OCI-LY7 (cell line): Measurements from ENCODE around the gene ISCA1. TPM values are rescaled to one million over a fixed set of nuclear protein-coding genes. Genes with fewer than 3 reads are reported as not detected.
A peak's percentile ranks its signal among the peaks of the same experiment; 100 is the strongest.
"Not testable (repeated sequence)": the region's sequence is repeated elsewhere in the genome, so short reads cannot be mapped to it uniquely, and the experiment has no call there.

Experiments
- BruUV-seq: library from RNA; stranded (reverse); fragments of 400-500 nt; replicated peaks from 2 replicates; lab custom pipeline; 2021; lab: Mats Ljungman, UMichigan
- CTCF ChIA-PET: fragments of 300-600 bp; sonication (Branson Sonifier 250); formaldehyde crosslinking; loops from one replicate; lab custom pipeline; 2022; ENCODE audit warnings: antibody characterized with exemption; ENCODE audit not compliant: unreplicated experiment; lab: Charles Lee
- POLR2A ChIA-PET: fragments of 300-600 bp; sonication (Branson Sonifier 250); formaldehyde crosslinking; loops from one replicate; lab custom pipeline; 2022; ENCODE audit warnings: antibody characterized with exemption; lab: Charles Lee
- DNase-seq: peaks from one replicate; pipeline ENCODE4 v3.0.0-alpha.2; 2015; ENCODE audit warnings: low spot score
- H2AFZ ChIP-seq: fragments of 200-600 bp; sonication (generic), shearing (Covaris generic); 2 replicates; pipeline ENCODE4 v1.6.1; 2014; ENCODE audit warnings: mild to moderate bottlenecking, antibody characterized with exemption, low read length, moderate library complexity
- H3K27ac ChIP-seq: fragments of 200-600 bp; sonication (generic); 2 replicates; pipeline ENCODE4 v1.5.1; 2014; ENCODE audit warnings: mixed run types, low read depth, mild to moderate bottlenecking, moderate library complexity, low read length, inconsistent platforms; ENCODE audit not compliant: poor library complexity, severe bottlenecking
- H3K36me3 ChIP-seq: fragments of 200-600 bp; sonication (generic); 2 replicates; pipeline ENCODE4 v1.6.1; 2014; ENCODE audit warnings: mild to moderate bottlenecking, antibody characterized with exemption, low read length, moderate library complexity, mixed read lengths; ENCODE audit not compliant: insufficient read depth
- H3K4me1 ChIP-seq: fragments of 200-600 bp; sonication (generic); 2 replicates; pipeline ENCODE4 v1.5.1; 2014; ENCODE audit warnings: mild to moderate bottlenecking, low read length; ENCODE audit not compliant: insufficient read depth, poor library complexity, severe bottlenecking
- H3K4me2 ChIP-seq: fragments of 200-600 bp; sonication (generic); 2 replicates; pipeline ENCODE4 v1.6.1; 2014; ENCODE audit warnings: mild to moderate bottlenecking, low read length
- H3K4me3 ChIP-seq: fragments of 200-600 bp; sonication (generic); 2 replicates; pipeline ENCODE4 v1.5.1; 2014; ENCODE audit warnings: mild to moderate bottlenecking, low read depth, low read length; ENCODE audit not compliant: poor library complexity, severe bottlenecking
- H3K79me2 ChIP-seq: fragments of 200-600 bp; sonication (generic); 2 replicates; pipeline ENCODE4 v1.6.1; 2016; ENCODE audit warnings: low read depth, mild to moderate bottlenecking, low read length, moderate library complexity, mixed read lengths; ENCODE audit not compliant: insufficient read depth
- H3K9me2 ChIP-seq: fragments of 200-600 bp; sonication (generic); 2 replicates; pipeline ENCODE4 v1.6.1; 2016; ENCODE audit warnings: mild to moderate bottlenecking, low read length, mixed read lengths; ENCODE audit not compliant: insufficient read depth
- H3K9me3 ChIP-seq: fragments of 200-600 bp; sonication (generic); 2 replicates; pipeline ENCODE4 v1.6.1; 2014; ENCODE audit warnings: mild to moderate bottlenecking, mixed run types, low read length, mixed read lengths
- H4K20me1 ChIP-seq: fragments of 200-600 bp; sonication (generic); 2 replicates; pipeline ENCODE4 v1.6.1; 2014; ENCODE audit warnings: mild to moderate bottlenecking, antibody characterized with exemption, low read length, moderate library complexity, mixed read lengths; ENCODE audit not compliant: insufficient read depth
- CTCF ChIP-seq: fragments of 200-600 bp; sonication (generic); conservative IDR thresholded peaks from 2 replicates; pipeline ENCODE4 v1.5.1; 2014; ENCODE audit warnings: mild to moderate bottlenecking, antibody characterized with exemption, low read length, moderate library complexity, mixed read lengths
- EZH2phosphoT487 ChIP-seq: fragments of 200-600 bp; sonication (generic); IDR thresholded peaks from 2 replicates; pipeline ENCODE4 v1.6.1; 2018; ENCODE audit warnings: low read depth, borderline replicate concordance, mild to moderate bottlenecking, mixed run types, antibody characterized with exemption, low read length, moderate library complexity, mixed read lengths
- intact Hi-C: fragments of 100-400 bp; cut with micrococcal nuclease; formaldehyde crosslinking; loops from one replicate; pipeline ENCODE4 v1.10.0; 2022; ENCODE audit not compliant: unreplicated experiment
- total RNA-seq, 2 experiments: library from RNA; depleted of rRNA in 1 of 2; stranded (reverse); fragments of >200 nt in 1 of 2; shearing (Covaris generic) in 1 of 2; gene quantifications; 2 replicates each; pipeline ENCODE4 v1.2.3, GENCODE V29; 2014 to 2022

Gene ISCA1
- total RNA-seq, 2 experiments from 2014 or later = 21.8 to 24.0 TPM

GRCh38 chr9:86321373-86321772, 39.0 kb upstream of the ISCA1 start:
- Histone ChIP-seq H3K9me3 (no peaks in the 10 kb centered on the region), H3K36me3 (peaks cover 99% of the 10 kb centered on the region), H3K79me2 (no peaks in the 10 kb centered on the region), H3K4me1 (no peaks in the 10 kb centered on the region), H3K9me2 (no peaks in the 10 kb centered on the region), H3K4me3 (no peak overlapping the region), H3K4me2 (no peak overlapping the region), H4K20me1 (no peaks in the 10 kb centered on the region), H3K27ac (no peak overlapping the region), H2AFZ (no peak overlapping the region)
- TF ChIP-seq EZH2phosphoT487 = no peak
- no peak for DNase-seq
- CTCF ChIA-PET = no interaction called here
- POLR2A ChIA-PET = interaction anchor here (0.8 to 1.1 kb wide), 3 partner anchors 13 to 31 kb away, joined by 3 to 7 read pairs (median 4); no protein-coding TSS in a partner anchor
- BruUV-seq = no TSS peak
- intact Hi-C loops = no loop called here

GRCh38 chr9:86318187-86318586, 35.8 kb upstream of the ISCA1 start:
- CTCF ChIA-PET = no interaction called here
- POLR2A ChIA-PET = no interaction called here

GRCh38 chr9:86315078-86315477, 32.7 kb upstream of the ISCA1 start:
- DNase-seq = no peak
- no peaks in the 10 kb centered on the region for H3K9me2 ChIP-seq
- H4K20me1 ChIP-seq = no peaks in the 10 kb centered on the region
- H3K4me3 ChIP-seq = no peak overlapping the region
- H3K9me3 ChIP-seq = no peaks in the 10 kb centered on the region
- no peak for TF ChIP-seq EZH2phosphoT487
- TF ChIP-seq CTCF = no peak
- no peaks in the 10 kb centered on the region for H3K79me2 ChIP-seq
- H2AFZ ChIP-seq = no peak overlapping the region
- TSS peak; percentile 8 for BruUV-seq
- ChIA-PET CTCF (no interaction called here), POLR2A (no interaction called here)
- no peak overlapping the region for H3K27ac ChIP-seq
- H3K4me1 ChIP-seq = no peaks in the 10 kb centered on the region
- H3K4me2 ChIP-seq = no peak overlapping the region
- intact Hi-C loops = no loop called here
- H3K36me3 ChIP-seq = peaks cover 85% of the 10 kb centered on the region

More at GRCh38 chr9:86318187-86318586, 35.8 kb upstream of the ISCA1 start:
- Histone ChIP-seq H3K4me2 (no peak overlapping the region), H3K4me3 (no peak overlapping the region), H3K9me3 (no peaks in the 10 kb centered on the region), H3K79me2 (no peaks in the 10 kb centered on the region), H3K9me2 (no peaks in the 10 kb centered on the region), H3K4me1 (no peaks in the 10 kb centered on the region), H2AFZ (no peak overlapping the region), H4K20me1 (no peaks in the 10 kb centered on the region), H3K27ac (no peak overlapping the region), H3K36me3 (peaks cover 99% of the 10 kb centered on the region)
- TF ChIP-seq CTCF (no peak), EZH2phosphoT487 (no peak)
- intact Hi-C loops = no loop called here
- DNase-seq = no peak
- no TSS peak for BruUV-seq

GRCh38 chr9:86312959-86313358, 30.6 kb upstream of the ISCA1 start:
- H3K9me3 ChIP-seq, H2AFZ ChIP-seq, DNase-seq, POLR2A ChIA-PET, H3K9me2 ChIP-seq, intact Hi-C loops, BruUV-seq, H4K20me1 ChIP-seq, CTCF ChIA-PET, H3K79me2 ChIP-seq, H3K4me1 ChIP-seq, H3K4me2 ChIP-seq, H3K27ac ChIP-seq, H3K4me3 ChIP-seq: not testable (repeated sequence)
- H3K36me3 ChIP-seq = peaks cover 86% of the 10 kb centered on the region
